Eye (tissue), 1 donor: ENCODE data around the gene SLC25A23.
A peak's percentile ranks its signal among the peaks of the same experiment; 100 is the strongest.

Source experiments
- DNase-seq: peaks from one replicate; pipeline ENCODE4 v3.0.0-alpha.2; 2015

Gene SLC25A23

DNA sequence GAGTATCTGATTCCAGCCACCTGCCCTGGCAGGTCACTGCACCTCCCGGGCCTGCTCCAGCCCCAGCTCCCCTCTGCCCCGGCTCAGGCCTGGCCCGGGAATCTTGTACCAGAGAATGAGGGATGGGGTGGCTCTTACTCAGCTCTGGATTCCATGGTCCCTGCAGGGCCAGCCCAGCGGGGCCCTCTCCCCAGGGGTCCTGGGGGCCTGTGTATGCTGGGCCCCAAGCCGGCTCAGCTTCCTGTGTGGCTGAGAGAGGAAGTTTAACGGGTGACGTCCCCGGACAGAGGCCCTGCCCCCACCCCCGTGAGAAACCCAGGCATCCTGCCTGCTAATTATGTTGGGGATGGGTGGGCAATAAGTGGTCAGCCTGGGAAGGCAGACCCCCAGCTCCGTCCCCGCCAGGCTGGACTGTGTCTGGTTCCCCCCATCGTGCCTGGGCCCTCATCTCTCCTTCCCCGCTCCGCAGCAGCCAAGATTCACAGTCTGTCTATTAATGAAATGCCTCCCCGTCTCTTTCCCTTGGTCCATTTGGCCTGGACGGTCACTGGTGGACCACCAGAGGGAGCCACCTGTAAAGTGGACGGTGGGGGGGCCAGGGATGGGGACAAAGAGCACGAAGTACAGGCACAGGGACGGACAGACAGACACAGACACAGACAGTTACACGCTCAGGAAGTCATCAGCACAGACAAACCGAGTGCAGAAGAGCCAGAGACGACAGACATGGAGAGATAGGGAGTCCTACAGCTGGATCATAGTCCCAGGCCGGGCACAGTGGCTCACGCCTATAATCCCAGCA, 22.1 kb upstream of the SLC25A23 start, which contains the start of gene DENND1C:
TSS of gene DENND1C (minus strand) at position 247 of the 802 bp plus-strand sequence. CDS start at position 155, 92 bp downstream.
- DNase-seq, result peak; percentile 53

GRCh38 chr19:6480848-6481415, 21.3 kb upstream of the SLC25A23 start:
- no peak for DNase-seq

- DNase-seq, result no peak
These were observed 20.3 kb upstream of the SLC25A23 start for GRCh38 chr19:6479836-6480398.

GRCh38 chr19:6478815-6479214, 19.2 kb upstream of the SLC25A23 start:
- no peak for DNase-seq

- no peak for DNase-seq
These were observed 17.4 kb upstream of the SLC25A23 start for GRCh38 chr19:6476896-6477431.

GRCh38 chr19:6476155-6476895, 16.7 kb upstream of the SLC25A23 start:
- DNase-seq, result peak; percentile 92

DNA sequence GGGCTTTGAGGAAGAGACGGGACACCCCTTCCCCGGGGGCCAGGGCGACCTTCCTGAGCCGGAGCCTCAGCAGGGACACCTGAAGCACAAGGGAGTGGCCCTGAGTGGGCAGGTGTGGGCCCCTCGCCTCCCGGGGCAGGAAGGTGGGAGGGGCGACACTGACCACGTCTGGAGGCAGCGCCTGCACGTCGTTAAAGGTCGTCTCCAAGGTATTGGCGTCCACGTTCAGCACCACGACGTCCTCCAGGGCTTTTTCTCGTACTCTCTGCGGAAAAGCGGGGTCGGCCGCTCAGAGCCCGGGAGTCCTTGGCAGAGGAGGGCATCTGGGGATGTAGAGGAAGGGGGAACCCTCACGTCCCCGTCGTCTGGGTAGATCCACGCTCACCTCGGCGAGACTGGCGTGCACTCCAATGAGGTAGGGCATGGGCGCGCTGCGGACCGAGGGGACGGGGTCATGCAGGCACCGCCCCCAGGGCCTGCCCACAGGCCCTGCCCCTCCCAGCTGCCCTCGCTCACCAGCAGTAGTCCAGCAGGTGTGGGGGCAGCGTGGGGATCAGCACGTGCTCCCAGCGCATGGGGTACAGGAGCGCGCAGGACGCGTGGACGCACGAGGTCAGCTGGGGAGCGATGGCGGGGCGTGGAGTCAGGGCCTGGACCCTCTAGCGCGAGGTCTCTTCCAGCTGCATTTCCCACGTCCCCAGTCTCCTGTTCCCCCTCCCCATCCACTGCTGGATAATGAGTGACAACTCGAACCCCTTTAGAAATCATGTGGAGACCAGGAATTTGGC, 15.9 kb upstream of the SLC25A23 start:
- no peak for DNase-seq

- no peak for DNase-seq
These were observed 14.1 kb upstream of the SLC25A23 start for GRCh38 chr19:6473647-6474046.

DNA sequence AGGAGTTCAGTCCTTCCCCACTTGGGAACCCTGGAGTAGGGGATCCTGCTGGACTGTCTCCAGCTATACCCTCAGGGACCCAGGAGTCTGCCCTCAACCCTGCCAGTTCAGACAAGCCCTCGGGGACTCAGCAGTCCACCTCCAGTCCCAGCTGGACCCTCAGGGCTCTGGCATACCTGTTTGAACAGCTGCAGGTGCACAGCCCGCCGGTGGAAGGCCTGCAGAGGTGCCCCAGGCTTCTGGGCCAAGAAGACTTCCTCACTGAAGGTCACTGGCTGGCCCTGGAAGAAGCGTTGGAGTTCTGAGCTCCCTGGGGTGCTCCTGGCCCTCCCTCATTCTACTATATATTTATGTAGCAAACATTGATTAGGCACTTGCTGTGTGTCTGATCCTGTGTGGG, 13.1 kb upstream of the SLC25A23 start:
- no peak for DNase-seq

GRCh38 chr19:6471076-6471475, 11.5 kb upstream of the SLC25A23 start:
- DNase-seq, result no peak

DNA sequence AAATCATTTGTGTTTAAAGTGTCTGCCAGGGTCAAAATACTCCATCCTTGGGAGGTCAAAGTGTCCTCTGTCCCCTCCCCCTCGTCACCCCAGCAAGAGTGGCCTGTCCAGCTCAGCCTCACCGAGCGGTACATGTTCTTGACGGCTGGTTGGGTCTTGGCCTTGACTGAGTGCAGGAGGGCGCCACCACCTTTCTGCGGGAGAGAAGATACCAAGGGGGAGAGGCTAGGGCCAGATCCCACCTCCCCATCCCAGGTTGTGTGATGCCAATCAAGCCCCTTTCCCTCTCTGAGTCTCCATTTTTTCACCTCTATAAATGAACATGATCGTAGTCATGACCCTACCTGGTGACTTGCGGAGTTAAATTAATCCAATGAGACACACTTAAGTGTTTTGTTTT, 10.6 kb upstream of the SLC25A23 start:
- DNase-seq, result no peak

DNA sequence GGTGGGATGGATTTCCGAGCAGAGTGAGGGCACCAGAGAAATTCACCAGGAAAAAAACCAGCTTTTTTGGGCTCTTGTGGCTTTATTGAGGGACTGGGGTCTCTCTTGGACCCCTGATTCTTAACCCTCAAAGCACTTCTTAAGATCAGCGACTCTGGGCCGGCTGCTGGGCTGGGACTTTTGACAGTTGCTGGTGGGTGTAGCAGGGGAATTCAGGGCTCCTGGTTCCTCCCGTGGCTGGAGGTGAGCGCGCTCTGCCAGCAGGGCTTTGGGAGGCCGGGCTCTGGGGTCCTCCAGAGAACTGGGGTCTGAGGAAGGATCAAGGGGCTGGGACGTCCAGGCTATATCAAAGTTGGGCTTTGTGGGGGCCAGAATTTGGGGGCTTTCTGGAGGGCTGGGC, 7.8 kb upstream of the SLC25A23 start:
- no peak for DNase-seq

- DNase-seq, result no peak
These were observed 7.1 kb upstream of the SLC25A23 start for GRCh38 chr19:6466526-6467248.

DNA sequence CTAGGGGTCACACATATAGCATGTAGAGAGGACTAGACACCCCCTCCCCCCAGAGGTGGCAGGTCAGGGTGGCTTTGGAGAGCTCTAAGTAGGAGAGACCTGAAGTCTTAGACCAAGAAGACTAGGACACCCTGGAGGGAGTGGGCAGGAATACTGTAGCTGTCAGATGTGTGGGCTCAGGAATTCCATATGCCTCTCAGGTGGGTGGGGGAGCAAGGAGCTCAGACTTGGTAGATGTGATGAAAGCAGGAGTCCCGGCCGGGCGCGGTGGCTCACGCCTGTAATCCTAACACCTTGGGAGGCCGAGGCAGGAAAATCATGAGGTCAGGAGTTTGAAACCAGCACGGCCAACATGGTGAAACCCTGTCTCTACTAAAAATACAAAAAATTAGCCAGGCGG, 6.1 kb upstream of the SLC25A23 start:
- no peak for DNase-seq

- no peak for DNase-seq
These were observed 5.4 kb upstream of the SLC25A23 start for GRCh38 chr19:6465006-6465405.

DNA sequence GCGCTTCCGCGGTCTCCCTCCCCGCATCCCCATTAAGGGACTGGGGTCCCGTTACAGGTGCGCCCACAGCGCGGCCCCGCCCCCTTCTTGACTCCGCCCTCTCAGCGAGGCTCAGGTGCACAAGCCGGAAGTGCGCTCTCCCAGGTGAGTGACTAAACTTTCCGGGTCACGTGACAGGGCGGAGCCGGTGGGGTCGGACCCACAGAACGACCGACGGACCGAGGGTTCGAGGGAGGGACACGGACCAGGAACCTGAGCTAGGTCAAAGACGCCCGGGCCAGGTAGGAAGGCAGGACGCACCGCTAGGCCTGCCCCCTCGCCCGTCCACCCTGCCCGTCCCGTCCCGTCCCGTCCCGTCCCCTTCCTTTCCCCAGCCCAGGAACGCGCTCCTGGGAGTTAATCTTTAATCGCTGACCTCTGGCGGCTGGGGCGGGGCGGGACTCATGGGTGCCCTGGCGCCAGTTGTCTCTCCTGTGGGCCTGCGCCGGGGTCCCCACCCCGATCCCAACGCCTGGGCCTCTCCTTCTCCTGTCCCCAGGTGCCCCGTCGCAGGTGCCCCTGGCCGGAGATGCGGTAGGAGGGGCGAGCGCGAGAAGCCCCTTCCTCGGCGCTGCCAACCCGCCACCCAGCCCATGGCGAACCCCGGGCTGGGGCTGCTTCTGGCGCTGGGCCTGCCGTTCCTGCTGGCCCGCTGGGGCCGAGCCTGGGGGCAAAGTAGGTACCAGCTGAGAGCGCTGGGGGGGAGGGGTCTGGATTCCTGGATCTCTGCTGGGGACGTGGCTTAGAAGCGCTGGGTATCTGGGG, 4.7 kb upstream of the SLC25A23 start, which contains the start of gene CRB3:
TSS of gene CRB3 (plus strand) at position 202 of the 804 bp plus-strand sequence. CDS start at position 633, 431 bp downstream.
- DNase-seq, result peak; percentile 35

DNA sequence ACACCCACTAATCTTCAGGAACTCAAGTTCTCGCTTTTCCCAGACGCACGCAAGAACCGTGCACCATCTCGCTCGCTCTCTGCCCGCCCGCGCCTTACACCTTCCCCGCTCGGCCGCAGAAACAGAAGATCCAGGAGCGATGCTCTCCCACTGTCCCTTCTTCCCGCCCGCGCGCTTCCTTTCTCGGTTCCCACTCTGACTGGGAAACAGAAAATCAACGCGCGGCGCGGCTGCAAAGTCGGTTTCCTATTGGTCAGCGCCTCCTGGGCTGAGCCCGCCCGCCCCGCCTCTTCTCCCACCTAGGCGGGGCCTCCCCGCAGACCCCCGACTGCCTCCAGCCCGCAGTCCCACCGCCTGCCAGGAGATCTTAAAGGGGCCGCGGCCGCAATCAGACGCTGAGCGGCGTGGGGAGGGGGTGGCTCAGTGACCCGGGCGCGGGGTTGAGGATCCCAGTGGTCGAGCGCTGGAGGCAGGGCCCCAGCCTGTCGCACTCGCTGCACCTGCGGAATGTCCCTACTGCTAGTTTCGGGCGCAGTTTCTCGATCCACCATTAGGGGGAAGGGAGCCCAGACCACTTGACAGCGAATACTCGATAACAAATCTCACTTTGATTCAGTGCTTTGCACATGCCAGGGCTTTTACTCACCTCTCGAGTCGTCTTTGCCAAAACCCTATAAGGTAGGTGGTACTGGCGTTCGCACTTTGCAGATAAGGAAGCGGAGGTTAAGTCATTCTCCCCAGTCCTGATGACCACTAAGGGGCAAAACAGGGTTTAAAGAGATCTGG, 700 bp upstream of the SLC25A23 start:
- DNase-seq, result peak; percentile 100

DNA sequence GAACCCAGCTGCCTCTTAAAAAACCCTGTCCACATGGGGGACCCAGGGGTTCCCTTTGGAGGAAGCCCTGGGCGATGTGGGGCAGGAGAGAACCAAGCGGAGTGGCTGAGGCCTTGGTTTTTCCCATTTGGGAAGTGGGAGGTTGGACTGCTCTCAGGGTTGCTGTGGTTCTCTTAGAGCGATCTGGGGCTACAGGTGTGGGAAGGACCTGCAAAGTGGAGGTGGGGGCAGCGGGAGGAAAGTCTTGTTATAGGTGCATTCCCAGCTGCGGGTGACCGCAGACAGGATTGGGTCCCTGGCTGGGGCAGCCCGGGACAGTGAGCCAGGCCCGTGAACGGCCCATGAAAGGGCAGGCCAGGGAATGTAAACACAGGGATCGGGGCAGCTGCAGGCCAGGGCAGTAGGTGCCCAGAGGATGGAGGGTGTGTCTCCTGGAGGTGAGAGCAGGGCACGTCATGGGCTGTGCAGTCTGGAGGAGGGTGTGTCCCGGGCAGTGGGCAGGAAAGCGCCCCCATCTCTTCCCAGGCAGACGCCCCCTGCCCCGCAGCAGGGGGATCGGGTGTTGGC, 814 bp downstream of the SLC25A23 start:
- no peak for DNase-seq

DNA sequence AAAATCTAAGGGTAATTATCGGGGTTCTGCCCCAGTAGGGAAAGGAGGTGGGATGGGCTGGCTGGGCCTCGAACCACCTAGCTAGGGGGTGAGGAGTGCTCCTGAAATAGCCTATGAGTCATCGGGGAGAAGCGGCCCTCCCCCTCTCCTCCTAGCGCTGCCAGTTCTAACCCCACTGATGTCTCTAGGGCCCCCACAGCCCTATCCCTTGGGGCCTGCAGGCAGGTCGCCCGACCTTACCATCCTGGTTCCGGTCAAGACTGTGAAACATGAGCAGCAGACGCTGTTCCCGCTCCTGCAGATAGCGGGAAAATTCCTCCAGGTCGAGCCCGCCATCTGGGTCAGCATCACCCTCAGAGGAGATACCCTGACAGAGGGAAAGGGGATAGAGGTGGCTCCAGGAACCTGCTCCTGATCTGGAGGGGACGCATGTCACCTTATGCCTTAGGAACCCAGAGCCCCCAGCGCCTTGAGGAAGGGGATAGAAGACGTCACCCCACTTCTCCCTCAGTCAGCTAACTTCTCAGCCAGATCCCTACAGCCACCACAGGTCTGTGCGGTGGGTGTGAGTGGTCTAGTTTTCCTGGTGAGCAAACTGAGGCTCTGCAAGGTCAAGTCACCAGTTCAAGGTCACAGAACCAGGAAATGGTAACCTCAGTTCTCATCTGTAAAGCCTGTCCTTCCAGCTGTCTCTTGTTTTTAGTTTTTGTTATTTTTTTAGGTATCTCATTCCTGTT, 1.5 kb downstream of the SLC25A23 start:
- no peak for DNase-seq
